Natural killer cell (primary cell): ENCODE data around the gene PHKB. TPM values are rescaled to one million over a fixed set of nuclear protein-coding genes. Genes with fewer than 3 reads are reported as not detected.
A peak's percentile ranks its signal among the peaks of the same experiment; 100 is the strongest.

Experiments
- ATAC-seq, 3 donors: fragments of 150-1000 bp in 2 of 3; fragments of 200-7000 bp in 1 of 3; cut with Tn5 transposase; 1 replicate in 1 of 3; 2 replicates in 2 of 3; pipeline ENCODE4 v1.10.0; 2021; ENCODE audit warnings: mild to moderate bottlenecking in 2 of 3, moderate library complexity in 2 of 3
- DNase-seq, 2 donors: peaks; one replicate each; pipeline versions ENCODE4 v3.0.0 to v3.0.0-alpha.2; 2013 to 2021; ENCODE audit warnings: mixed read lengths in 1 of 2
- H3K27ac ChIP-seq: one replicate; pipeline ENCODE4 v1.5.1; 2013; ENCODE audit warnings: mild to moderate bottlenecking, low read length
- H3K27me3 ChIP-seq: one replicate; pipeline ENCODE4 v1.6.1; 2013; ENCODE audit warnings: low read length; ENCODE audit not compliant: control insufficient read depth, insufficient read depth
- H3K36me3 ChIP-seq: one replicate; pipeline ENCODE4 v1.6.1; 2013; ENCODE audit warnings: low read length; ENCODE audit not compliant: control insufficient read depth, insufficient read depth
- H3K4me1 ChIP-seq: one replicate; pipeline ENCODE4 v1.6.1; 2013; ENCODE audit warnings: low read length; ENCODE audit not compliant: control insufficient read depth, insufficient read depth
- H3K4me3 ChIP-seq: one replicate; pipeline ENCODE4 v1.5.1; 2013; ENCODE audit warnings: low read length
- H3K9me3 ChIP-seq: one replicate; pipeline ENCODE4 v1.6.1; 2013; ENCODE audit warnings: low read length; ENCODE audit not compliant: control insufficient read depth, insufficient read depth
- H3K27ac Mint-ChIP-seq, 2 donors: one replicate each; pipeline ENCODE4 v1.8.0; 2022; ENCODE audit warnings: mild to moderate bottlenecking in 2 of 2, mixed read lengths in 2 of 2, moderate library complexity in 1 of 2
- H3K27me3 Mint-ChIP-seq, 2 donors: one replicate each; pipeline ENCODE4 v1.8.0; 2022; ENCODE audit warnings: low read depth in 2 of 2, mixed read lengths in 2 of 2
- H3K36me3 Mint-ChIP-seq: one replicate; pipeline ENCODE4 v1.8.0; 2022; ENCODE audit warnings: mixed read lengths
- H3K4me1 Mint-ChIP-seq, 2 donors: one replicate each; pipeline ENCODE4 v1.8.0; 2022; ENCODE audit warnings: mixed read lengths in 2 of 2
- H3K4me3 Mint-ChIP-seq: one replicate; pipeline ENCODE4 v1.8.0; 2022; ENCODE audit warnings: mild to moderate bottlenecking, moderate library complexity, mixed read lengths
- H3K9me3 Mint-ChIP-seq, 2 donors: one replicate each; pipeline ENCODE4 v1.8.0; 2022; ENCODE audit warnings: mixed read lengths in 2 of 2
- CTCF ChIP-seq: fragments of 200-600 bp; IDR thresholded peaks from one replicate; pipeline ENCODE4 v1.8.0; 2022; ENCODE audit warnings: antibody characterized with exemption
- WGBS: methylation state at CpG from one replicate; pipeline ENCODE4 v1.1.7; 2013; ENCODE audit warnings: missing lambda C conversion rate; ENCODE audit not compliant: insufficient coverage; 5-methylcytosine and 5-hydroxymethylcytosine counted together
- intact Hi-C: fragments of 100-400 bp; cut with micrococcal nuclease; formaldehyde crosslinking; loops from one replicate; pipeline ENCODE4 v1.14.2; 2022
- total RNA-seq, 4 donors: library from RNA; stranded (reverse); fragments of 120-200 nt in 1 of 4; gene quantifications; one replicate each; pipeline versions ENCODE4 v1.2.3 to v1.2.4, GENCODE V29; 2013 to 2022

PHKB gene
- total RNA-seq, 3 donors from 2014 or later (not counting 1 experiment from before 2014, with no cell fraction given) = 54.4 to 64.0 (median 58.5) TPM

GRCh38 chr16:47459603-47460002 is 1.5 kb upstream of the PHKB start:
- no peaks in the 10 kb centered on the region for H3K9me3 ChIP-seq
- 91% methylated on average over 1 of the region's 1 CpG for WGBS
- H3K27me3 ChIP-seq = no peaks in the 10 kb centered on the region
- Mint-ChIP-seq H3K27me3 (no peaks in the 10 kb centered on the region), H3K4me3 (peak overlapping the region; percentile 98), H3K36me3 (peaks cover 7% of the 10 kb centered on the region), H3K9me3 (no peaks in the 10 kb centered on the region), H3K4me1 (peaks cover 49 to 61% of the 10 kb centered on the region in 2 donors), H3K27ac (peak overlapping the region; percentile 89 to 96)
- H3K27ac ChIP-seq = no peak overlapping the region
- intact Hi-C loops = no loop called here
- no peak for TF ChIP-seq CTCF
- H3K4me1 ChIP-seq = peaks cover 22% of the 10 kb centered on the region
- ATAC-seq = no peak
- peaks cover 11% of the 10 kb centered on the region for H3K36me3 ChIP-seq
- no peak for DNase-seq
- H3K4me3 ChIP-seq = no peak overlapping the region

- Mint-ChIP-seq H3K36me3 (peaks cover 7% of the 10 kb centered on the region), H3K27ac (peak overlapping the region; percentile 89 to 96), H3K4me3 (peak overlapping the region; percentile 98), H3K27me3 (no peaks in the 10 kb centered on the region), H3K9me3 (no peaks in the 10 kb centered on the region), H3K4me1 (peaks cover 43 to 58% of the 10 kb centered on the region in 2 donors)
- Histone ChIP-seq H3K27me3 (no peaks in the 10 kb centered on the region), H3K9me3 (no peaks in the 10 kb centered on the region), H3K36me3 (peaks cover 8% of the 10 kb centered on the region), H3K4me1 (peaks cover 22% of the 10 kb centered on the region), H3K27ac (peak overlapping the region; percentile 96), H3K4me3 (peak overlapping the region; percentile 95)
- 12% methylated on average over 4 of the region's 4 CpGs for WGBS
- DNase-seq = no peak
- ATAC-seq = no peak
- intact Hi-C loops = no loop called here
- TF ChIP-seq CTCF = no peak
These were observed 796 bp upstream of the PHKB start for GRCh38 chr16:47460359-47460710.

- Mint-ChIP-seq H3K4me3 (peak overlapping the region; percentile 98), H3K36me3 (no peaks in the 10 kb centered on the region), H3K4me1 (peaks cover 42 to 60% of the 10 kb centered on the region in 2 donors), H3K27me3 (no peaks in the 10 kb centered on the region), H3K27ac (peak overlapping the region; percentile 89 to 96), H3K9me3 (no peaks in the 10 kb centered on the region)
- H3K27me3 ChIP-seq = no peaks in the 10 kb centered on the region
- WGBS = under 1% methylated on average over 17 of the region's 17 CpGs
- intact Hi-C loops = loop anchor here (1.0 kb wide), 1 partner anchor 182 kb away; no protein-coding TSS in a partner anchor
- TF ChIP-seq CTCF = no peak
- peaks cover 6% of the 10 kb centered on the region for H3K36me3 ChIP-seq
- DNase-seq (peak in 1 of 2 donors; percentile 50), ATAC-seq (no peak)
- H3K4me1 ChIP-seq = peaks cover 22% of the 10 kb centered on the region
- H3K27ac ChIP-seq = peak overlapping the region; percentile 96
- H3K9me3 ChIP-seq = no peaks in the 10 kb centered on the region
- H3K4me3 ChIP-seq = peak overlapping the region; percentile 95
These were observed 601 bp downstream of the PHKB start for GRCh38 chr16:47461598-47462266.
